GM21526 (cell line): Measurements from ENCODE around the gene ZNF614.
"Not testable (repeated sequence)": the region's sequence is repeated elsewhere in the genome, so short reads cannot be mapped to it uniquely, and the experiment has no call there.

ENCODE experiments used
- ATAC-seq: cut with Tn5 transposase; IDR thresholded peaks from one replicate; pipeline ENCODE4 v1.9.1; 2021; ENCODE audit warnings: moderate library complexity; ENCODE audit not compliant: unreplicated experiment, low FRiP score

Gene ZNF614

GRCh38 chr19:52028027-52028779, at the start of gene ZNF614:
TSS of gene ZNF614 (minus strand) at chr19:52028379. CDS start at chr19:52025745, 2,634 bp downstream.
- peak; percentile 78 for ATAC-seq

- ATAC-seq: no peak
Observed at GRCh38 chr19:52070496-52070895, 42.3 kb upstream of the ZNF614 start.

GRCh38 chr19:52069653-52070052, 41.5 kb upstream of the ZNF614 start:
- no peak for ATAC-seq

DNA sequence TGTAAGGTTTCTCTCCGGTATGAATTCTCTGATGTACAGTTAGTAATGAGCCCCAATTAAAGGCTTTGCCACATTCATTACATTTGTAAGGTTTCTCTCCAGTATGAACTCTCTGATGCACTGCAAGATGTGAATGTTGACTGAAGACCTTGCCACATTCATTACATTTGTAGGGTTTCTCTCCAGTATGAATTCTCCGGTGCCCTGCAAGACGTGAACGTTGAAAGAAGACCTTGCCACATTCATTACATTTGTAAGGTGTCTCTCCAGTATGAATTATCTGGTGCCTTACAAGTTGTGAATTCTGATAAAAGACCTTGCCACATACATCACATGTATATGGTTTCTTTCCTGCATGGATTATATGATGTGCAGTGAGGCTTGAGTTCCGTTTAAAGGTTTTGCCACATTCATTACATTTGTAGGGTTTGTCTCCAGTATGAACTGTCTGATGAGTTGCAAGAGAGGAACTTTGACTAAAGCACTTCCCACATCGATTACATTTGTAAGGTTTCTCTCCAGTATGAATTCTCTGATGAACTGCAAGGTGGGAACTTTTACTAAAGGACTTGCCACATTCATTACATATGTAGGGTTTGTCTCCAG, 38.2 kb upstream of the ZNF614 start:
- ATAC-seq: no peak

DNA sequence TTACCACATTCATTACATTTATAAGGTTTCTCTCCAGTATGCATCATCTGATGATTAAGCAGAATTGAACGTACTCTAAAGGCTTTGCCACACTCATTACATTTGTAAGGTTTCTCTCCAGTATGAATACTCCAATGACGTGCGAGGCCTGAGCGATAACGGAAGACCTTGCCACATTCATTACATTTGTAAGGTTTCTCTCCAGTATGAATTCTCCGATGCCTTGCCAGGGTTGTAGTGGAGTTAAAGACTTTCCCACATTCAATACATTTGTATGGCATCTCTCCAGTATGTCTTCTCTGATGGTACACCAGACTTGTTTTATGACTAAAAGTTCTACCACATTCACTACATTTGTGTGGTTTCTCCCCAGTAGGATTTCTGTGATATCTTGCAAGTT, 37.2 kb upstream of the ZNF614 start:
- no peak for ATAC-seq

DNA sequence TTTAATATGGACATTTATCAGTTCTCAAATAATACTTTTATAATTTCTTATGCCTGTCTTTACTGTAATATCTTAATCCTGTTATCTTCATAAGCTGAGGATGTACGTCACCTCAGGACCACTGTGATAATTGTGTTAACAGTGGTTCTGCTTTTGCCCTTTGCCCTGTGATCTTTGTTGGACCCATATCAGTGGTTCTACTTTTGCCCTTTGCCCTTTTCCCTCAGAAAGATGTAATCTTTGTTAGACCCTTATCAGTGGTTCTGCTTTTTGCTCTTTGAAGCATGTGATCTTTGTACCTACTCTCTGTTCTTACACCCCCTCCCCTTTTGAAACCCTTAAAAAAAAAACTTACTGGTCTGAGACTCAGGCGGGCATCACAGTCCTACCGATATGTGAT, 28.3 kb upstream of the ZNF614 start:
- not testable (repeated sequence) for ATAC-seq

DNA sequence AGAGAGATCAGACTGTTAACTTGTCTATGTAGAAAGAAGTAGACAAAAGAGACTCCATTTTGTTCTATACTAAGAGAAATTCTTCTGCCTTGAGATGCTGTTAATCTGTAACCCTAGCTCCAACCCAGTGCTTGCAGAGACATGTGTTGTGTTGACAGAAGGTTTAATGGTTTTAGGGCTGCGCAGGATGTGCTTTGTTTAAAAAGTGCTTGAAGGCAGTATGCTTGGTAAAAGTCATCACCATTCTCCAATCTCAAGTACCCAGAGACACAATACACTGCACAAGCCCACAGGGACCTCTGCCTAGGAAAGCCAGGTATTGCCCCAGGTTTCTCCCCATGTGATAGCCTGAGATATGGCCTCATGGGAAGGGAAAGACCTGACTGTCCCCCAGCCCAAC, 23.6 kb upstream of the ZNF614 start:
- ATAC-seq: not testable (repeated sequence)

- peak; percentile 80 for ATAC-seq
Observed at GRCh38 chr19:52048555-52049501, 20.6 kb upstream of the ZNF614 start, which contains the start of gene ZNF432. TSS of gene ZNF432 (minus strand) at chr19:52048838. CDS start at chr19:52046868, 1,970 bp downstream.

- no peak for ATAC-seq
Observed at GRCh38 chr19:52039169-52039568, 11.0 kb upstream of the ZNF614 start.

DNA sequence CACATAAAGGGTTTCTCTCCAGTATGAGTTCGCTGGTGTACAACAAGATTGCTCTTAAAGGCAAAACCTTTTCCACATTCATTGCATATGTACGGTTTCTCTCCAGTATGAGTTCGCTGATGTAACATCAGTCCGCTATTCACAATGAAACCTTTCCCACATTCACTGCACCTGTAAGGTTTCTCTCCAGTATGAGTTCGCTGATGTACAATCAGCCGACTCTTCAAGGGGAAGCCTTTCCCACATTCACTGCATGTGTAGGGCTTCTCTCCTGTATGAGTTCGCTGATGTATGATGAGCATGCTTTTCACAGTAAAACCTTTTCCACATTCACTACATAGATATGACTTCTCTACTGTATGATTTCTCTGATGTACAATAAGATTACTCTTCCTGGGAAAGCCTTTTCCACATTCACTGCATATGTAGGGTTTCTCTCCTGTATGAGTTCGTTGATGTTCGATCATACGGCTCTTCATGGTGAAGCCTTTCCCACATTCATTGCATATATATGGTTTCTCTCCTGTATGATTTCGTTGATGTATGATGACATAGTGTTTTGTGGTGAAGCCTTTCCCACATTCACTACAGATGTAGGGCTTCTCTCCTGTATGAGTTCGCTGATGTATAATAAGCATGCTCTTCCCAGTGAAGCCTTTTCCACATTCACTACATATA, 6.0 kb upstream of the ZNF614 start:
- ATAC-seq: no peak

- peak; percentile 21 for ATAC-seq
Observed at GRCh38 chr19:52028780-52029123, 573 bp upstream of the ZNF614 start.

DNA sequence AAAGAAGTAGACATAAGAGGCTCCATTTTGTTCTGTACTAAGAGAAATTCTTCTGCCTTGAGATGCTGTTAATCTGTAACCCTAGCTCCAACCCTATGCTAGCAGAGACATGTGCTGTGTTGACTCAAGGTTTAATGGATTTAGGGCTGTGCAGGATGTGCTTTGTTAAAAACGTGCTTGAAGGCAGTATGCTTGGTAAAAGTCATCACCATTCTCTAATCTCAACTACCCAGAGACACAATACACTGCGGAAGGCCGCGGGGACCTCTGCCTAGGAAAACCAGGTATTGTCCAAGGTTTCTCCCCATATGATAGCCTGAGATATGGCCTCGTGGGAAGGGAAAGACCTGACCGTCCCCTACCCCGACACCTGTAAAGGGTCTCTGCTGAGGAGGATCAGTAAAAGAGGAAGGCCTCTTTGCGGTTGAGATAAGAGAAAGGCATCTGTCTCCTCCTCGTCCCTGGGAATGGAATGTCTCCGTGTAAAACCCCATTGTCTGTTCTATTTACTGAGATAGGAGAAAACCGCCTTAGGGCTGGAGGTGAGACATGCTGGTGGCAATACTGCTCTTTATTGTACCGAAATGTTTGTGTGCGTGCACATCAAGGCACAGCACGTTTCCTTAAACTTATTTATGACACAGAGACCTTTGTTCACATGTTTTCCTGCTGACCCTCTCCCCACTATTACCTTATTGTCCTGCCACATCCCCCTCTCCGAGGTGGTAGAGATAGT, 1.8 kb downstream of the ZNF614 start:
- ATAC-seq: not testable (repeated sequence)

DNA sequence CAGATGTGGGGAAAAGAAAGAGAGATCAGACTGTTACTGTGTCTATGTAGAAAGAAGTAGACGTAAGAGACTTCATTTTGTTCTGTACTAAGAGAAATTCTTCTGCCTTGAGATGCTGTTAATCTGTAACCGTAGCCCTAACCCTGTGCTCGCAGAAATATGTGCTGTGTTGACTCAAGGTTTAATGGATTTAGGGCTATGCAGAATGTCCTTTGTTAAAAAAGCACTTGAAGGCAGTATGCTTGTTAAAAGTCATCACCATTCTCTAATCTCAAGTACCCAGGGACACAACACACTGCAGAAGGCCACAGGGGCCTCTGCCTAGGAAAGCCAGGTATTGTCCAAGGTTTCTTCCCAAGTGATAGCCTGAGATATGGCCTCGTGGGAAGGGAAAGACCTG, 3.7 kb downstream of the ZNF614 start:
- ATAC-seq: not testable (repeated sequence)

DNA sequence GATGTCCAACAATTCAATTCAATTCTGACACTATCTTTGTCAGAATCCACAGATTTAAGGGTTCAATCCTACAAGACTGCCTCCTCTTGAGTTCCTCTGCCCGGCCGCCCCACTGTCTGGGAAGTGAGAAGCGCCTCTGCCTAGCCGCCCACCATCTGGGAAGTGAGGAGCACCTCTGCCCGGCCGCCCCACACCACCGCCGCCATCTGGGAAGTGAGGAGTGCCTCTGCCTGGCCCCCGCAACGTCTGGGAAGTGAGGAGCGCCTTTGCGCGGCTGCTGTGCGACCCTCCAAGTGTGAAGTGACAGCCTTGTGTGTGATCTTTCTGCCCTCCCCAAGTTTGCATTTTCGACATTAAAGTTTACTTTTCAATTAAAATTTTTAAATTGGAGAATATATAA, 6.0 kb downstream of the ZNF614 start:
- no peak for ATAC-seq

- no peak for ATAC-seq
Observed at GRCh38 chr19:52020506-52020905, 7.7 kb downstream of the ZNF614 start.

DNA sequence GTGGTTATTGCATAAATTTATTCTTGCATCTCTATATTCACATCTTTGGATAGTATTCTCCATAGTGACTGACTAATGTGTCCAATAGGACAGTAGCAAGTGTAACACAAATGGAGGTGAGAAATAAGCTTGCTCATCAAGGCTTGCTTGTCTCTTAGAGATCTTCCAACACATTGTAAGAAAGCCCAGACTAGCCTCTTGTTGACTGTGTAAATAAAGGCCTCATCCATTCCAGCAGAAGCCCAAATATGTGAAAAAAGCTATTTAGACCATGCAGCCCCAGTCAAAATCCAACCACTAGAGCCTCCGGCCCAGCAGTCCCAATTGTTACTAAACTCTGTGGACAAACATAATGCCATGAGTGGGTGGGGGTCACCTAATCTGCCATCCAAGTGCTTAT, 17.5 kb downstream of the ZNF614 start:
- no peak for ATAC-seq

DNA sequence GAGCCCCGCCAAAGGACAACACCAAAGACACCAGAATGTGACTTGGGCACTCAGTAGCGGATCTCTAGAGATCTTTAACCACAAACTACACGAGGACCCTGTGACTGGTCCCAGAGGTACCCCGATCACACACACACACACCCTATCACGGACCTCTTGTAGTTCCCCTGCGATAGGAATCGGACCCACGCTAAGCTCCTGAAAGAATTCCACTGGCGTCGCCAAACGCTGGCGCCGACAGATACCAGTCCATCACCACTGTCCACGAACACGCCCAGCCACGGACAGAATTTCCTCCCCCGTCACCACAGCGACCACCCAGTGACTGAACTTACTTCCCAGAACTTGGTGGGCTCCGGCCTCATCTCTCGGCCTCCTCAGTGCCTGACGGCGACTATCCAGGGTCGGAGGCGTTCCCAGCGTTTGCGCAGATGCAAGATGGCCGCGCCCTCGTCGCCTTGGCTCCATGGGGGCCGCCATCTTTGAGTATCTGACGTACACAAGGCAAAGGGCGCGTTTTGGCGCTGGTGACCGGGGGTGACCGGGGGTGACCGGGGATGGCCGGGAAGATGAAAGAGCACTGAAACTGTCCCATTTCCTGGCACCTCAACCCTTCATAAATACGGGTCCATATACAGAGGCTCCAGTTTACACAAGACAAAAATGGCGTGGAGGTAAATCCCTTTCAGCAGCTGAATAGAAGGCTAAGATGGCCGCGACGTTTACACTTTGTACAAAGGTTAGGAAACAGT, 20.2 kb downstream of the ZNF614 start, which contains the start of gene ZNF615:
TSS of gene ZNF615 (minus strand) at position 406 of the 752 bp plus-strand sequence. CDS start 4,500 bp downstream, outside the sequence.
- peak; percentile 75 for ATAC-seq

- ATAC-seq: no peak
Observed at GRCh38 chr19:52007451-52007805, 20.8 kb downstream of the ZNF614 start.

DNA sequence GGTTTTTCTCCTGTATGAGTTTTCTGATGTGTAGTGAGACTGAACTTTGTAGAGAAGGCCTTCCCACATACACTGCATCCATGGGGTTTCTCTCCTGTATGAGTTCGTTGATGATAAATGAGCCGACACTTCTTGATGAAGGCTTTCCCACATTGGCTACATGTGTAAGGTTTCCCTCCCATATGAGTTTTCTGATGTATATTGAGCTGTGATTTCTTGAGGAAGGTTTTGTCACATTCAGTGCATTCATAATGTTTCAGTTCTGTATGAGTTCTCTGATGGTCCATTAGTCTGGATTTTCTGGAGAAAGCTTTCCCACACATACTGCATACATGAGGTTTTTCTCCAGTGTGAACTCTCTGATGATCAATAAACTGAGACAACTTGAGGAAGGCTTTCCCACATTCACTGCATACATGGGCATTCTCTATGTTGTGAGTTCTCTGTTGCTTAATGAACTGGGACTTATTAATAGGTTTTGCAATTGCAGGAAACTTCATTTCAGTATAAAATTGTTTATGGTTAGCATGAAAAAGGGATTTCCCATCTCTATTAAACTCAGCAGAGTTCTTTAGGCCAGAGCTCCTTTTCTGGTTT, 34.0 kb downstream of the ZNF614 start:
- no peak for ATAC-seq
